Chondrocyte (in vitro differentiated cells): ENCODE results near the gene TMPRSS9. TPM values are rescaled to one million over a fixed set of nuclear protein-coding genes. Genes with fewer than 3 reads are reported as not detected.

Experiments
- DNase-seq: peaks from one replicate; pipeline ENCODE4 v3.0.0; 2021; ENCODE audit warnings: mixed read lengths, low spot score
- H3K27ac Mint-ChIP-seq: one replicate; pipeline ENCODE4 v1.8.0; 2021; ENCODE audit warnings: mild to moderate bottlenecking, moderate library complexity, mixed read lengths; ENCODE audit not compliant: unreplicated experiment
- H3K27me3 Mint-ChIP-seq: 2 replicates; pipeline ENCODE4 v1.8.0; 2021; ENCODE audit warnings: low read depth, mixed read lengths
- H3K36me3 Mint-ChIP-seq: 2 replicates; pipeline ENCODE4 v1.8.0; 2021; ENCODE audit warnings: low read depth, mixed read lengths
- H3K4me1 Mint-ChIP-seq: 2 replicates; pipeline ENCODE4 v1.8.0; 2021; ENCODE audit warnings: low read depth, mild to moderate bottlenecking, mixed read lengths
- H3K4me3 Mint-ChIP-seq: one replicate; pipeline ENCODE4 v1.8.0; 2021; ENCODE audit warnings: mild to moderate bottlenecking, moderate library complexity, mixed read lengths; ENCODE audit not compliant: unreplicated experiment
- H3K9me3 Mint-ChIP-seq: 2 replicates; pipeline ENCODE4 v1.8.0; 2021; ENCODE audit warnings: low read depth, mixed read lengths
- total RNA-seq: library from RNA; stranded (reverse); gene quantifications from 3 replicates; pipeline ENCODE4 v1.2.1, GENCODE V29; 2021
- TF ChIP-seq, protein P1 (sequence below): fragments of 200-600 bp; sonication (generic); IDR thresholded peaks from 2 replicates; pipeline ENCODE4 v1.5.0; 2021; ENCODE audit warnings: antibody characterized with exemption, mild to moderate bottlenecking, moderate library complexity

Gene TMPRSS9
- total RNA-seq, 1 donor from 2014 or later: 0.15 TPM

GRCh38 chr19:2417881-2418406 is 57.9 kb downstream of the TMPRSS9 start:
- no peaks in the 10 kb centered on the region for H3K4me1 Mint-ChIP-seq
- DNase-seq: no peak
- H3K27me3 Mint-ChIP-seq: no peaks in the 10 kb centered on the region
- TF ChIP-seq, protein P1, sequence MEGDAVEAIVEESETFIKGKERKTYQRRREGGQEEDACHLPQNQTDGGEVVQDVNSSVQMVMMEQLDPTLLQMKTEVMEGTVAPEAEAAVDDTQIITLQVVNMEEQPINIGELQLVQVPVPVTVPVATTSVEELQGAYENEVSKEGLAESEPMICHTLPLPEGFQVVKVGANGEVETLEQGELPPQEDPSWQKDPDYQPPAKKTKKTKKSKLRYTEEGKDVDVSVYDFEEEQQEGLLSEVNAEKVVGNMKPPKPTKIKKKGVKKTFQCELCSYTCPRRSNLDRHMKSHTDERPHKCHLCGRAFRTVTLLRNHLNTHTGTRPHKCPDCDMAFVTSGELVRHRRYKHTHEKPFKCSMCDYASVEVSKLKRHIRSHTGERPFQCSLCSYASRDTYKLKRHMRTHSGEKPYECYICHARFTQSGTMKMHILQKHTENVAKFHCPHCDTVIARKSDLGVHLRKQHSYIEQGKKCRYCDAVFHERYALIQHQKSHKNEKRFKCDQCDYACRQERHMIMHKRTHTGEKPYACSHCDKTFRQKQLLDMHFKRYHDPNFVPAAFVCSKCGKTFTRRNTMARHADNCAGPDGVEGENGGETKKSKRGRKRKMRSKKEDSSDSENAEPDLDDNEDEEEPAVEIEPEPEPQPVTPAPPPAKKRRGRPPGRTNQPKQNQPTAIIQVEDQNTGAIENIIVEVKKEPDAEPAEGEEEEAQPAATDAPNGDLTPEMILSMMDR: no peak
- no peak overlapping the region for H3K27ac Mint-ChIP-seq
- peaks cover 2% of the 10 kb centered on the region for H3K36me3 Mint-ChIP-seq
- no peak overlapping the region for H3K4me3 Mint-ChIP-seq
- H3K9me3 Mint-ChIP-seq: no peaks in the 10 kb centered on the region

DNA sequence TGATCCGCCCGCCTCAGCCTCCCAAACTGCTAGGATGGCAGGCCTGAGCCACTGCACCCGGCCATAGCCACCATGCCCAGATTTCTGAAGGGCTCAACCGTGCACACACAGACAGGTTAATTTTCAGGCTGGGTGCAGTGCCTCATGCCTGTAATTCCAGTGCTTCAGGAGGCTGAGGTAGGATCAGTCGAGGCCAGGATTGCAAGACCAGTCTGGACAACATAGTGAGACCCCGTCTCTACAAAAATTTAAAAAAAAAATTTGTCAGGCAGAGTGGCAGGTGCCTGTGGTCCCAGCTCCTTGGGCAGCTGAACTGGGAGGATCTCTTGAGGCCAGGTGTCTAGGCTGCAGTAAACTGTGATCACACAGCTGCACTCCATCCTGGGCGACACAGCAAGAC is 59.7 kb downstream of the TMPRSS9 start:
- no peak overlapping the region for H3K4me3 Mint-ChIP-seq
- no peaks in the 10 kb centered on the region for H3K27me3 Mint-ChIP-seq
- no peaks in the 10 kb centered on the region for H3K4me1 Mint-ChIP-seq
- no peak for DNase-seq
- no peaks in the 10 kb centered on the region for H3K9me3 Mint-ChIP-seq
- TF ChIP-seq, protein P1: no peak
- H3K36me3 Mint-ChIP-seq: peaks cover 2% of the 10 kb centered on the region
- no peak overlapping the region for H3K27ac Mint-ChIP-seq

DNA sequence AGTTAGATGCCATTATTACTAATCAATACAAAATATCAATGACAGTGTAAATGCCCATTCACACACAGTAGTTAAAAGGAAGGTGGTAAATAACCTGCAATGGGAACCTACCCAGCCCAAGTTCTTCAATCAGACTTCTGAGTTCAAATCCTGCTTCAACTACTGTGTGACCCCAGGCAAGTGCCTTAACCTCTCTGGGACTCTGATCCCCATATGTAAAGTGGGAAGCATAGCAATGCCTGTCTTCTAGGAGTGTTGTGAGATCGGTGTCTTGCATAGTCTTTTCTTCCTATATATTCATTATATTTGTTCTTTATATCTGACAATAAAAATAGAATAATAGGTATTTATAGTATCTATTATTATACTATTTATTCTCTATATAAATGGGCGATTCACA is 60.4 kb downstream of the TMPRSS9 start:
- H3K4me1 Mint-ChIP-seq: peaks cover under 1% of the 10 kb centered on the region
- no peak overlapping the region for H3K27ac Mint-ChIP-seq
- no peak for DNase-seq
- peaks cover 2% of the 10 kb centered on the region for H3K36me3 Mint-ChIP-seq
- no peaks in the 10 kb centered on the region for H3K9me3 Mint-ChIP-seq
- TF ChIP-seq, protein P1: no peak
- H3K27me3 Mint-ChIP-seq: no peaks in the 10 kb centered on the region
- H3K4me3 Mint-ChIP-seq: no peak overlapping the region

DNA sequence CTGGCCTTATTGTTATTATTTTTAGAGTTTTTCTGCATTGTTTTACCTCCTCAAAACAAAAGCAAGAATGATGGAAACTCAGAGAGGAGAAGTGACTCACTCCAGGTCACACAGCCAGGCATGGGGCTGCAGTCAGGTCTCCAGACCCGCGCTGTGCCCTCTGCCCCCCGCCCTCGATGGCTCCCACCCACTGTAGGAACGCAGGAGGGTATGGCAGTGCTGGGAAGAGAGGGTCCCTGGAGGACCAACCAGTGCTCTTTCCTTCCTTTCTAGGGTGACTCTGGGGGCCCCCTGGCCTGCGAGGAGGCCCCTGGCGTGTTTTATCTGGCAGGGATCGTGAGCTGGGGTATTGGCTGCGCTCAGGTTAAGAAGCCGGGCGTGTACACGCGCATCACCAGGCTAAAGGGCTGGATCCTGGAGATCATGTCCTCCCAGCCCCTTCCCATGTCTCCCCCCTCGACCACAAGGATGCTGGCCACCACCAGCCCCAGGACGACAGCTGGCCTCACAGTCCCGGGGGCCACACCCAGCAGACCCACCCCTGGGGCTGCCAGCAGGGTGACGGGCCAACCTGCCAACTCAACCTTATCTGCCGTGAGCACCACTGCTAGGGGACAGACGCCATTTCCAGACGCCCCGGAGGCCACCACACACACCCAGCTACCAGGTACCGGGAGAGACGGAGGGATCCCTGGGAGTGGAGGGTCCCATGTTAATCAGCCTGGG is 61.7 kb downstream of the TMPRSS9 start:
- H3K9me3 Mint-ChIP-seq: no peaks in the 10 kb centered on the region
- peaks cover 2% of the 10 kb centered on the region for H3K36me3 Mint-ChIP-seq
- H3K4me3 Mint-ChIP-seq: no peak overlapping the region
- no peak overlapping the region for H3K27ac Mint-ChIP-seq
- DNase-seq: no peak
- H3K27me3 Mint-ChIP-seq: no peaks in the 10 kb centered on the region
- peaks cover 13% of the 10 kb centered on the region for H3K4me1 Mint-ChIP-seq
- TF ChIP-seq, protein P1: no peak

GRCh38 chr19:2423071-2423914 is 63.2 kb downstream of the TMPRSS9 start:
- no peak for DNase-seq
- TF ChIP-seq, protein P1: no peak
- Mint-ChIP-seq H3K27ac (no peak overlapping the region), H3K9me3 (no peaks in the 10 kb centered on the region), H3K27me3 (no peaks in the 10 kb centered on the region), H3K4me3 (no peak overlapping the region), H3K4me1 (peaks cover 17% of the 10 kb centered on the region), H3K36me3 (no peaks in the 10 kb centered on the region)
